K562 (cell line): Measurements from ENCODE around the gene CDPF1. TPM values are rescaled to one million over a fixed set of nuclear protein-coding genes. Genes with fewer than 3 reads are reported as not detected.

ENCODE experiments used
- ATAC-seq: fragments of 200-7000 bp; cut with Tn5 transposase; 3 replicates; pipeline ENCODE4 v1.9.1; 2020; ENCODE audit warnings: moderate library complexity
- BruUV-seq: library from RNA; stranded (reverse); fragments of 400-500 nt; replicated peaks from 2 replicates; lab custom pipeline; 2021; lab: Mats Ljungman, UMichigan
- CTCF ChIA-PET: fragments of 300-600 bp; formaldehyde crosslinking; extraction: SDS; loops from one replicate; lab custom pipeline; 2021; ENCODE audit warnings: low intra/inter-chr PET ratio; lab: Yijun Ruan, JAX
- POLR2A ChIA-PET: fragments of 300-600, 350-650 bp; sonication (Branson Sonifier 250); formaldehyde crosslinking; extraction: SDS; loops from one replicate; lab custom pipeline; 2021; ENCODE audit warnings: antibody characterized with exemption, inconsistent platforms; lab: Yijun Ruan, JAX
- DNase-seq, 4 experiments: peaks; one replicate each; pipeline versions ENCODE4 v3.0.0 to v3.0.0-alpha.2; 2011 to 2018; ENCODE audit warnings: low spot score in 3 of 4, mixed read lengths in 3 of 4; ENCODE audit errors: extremely low read depth in 1 of 4
- FAIRE-seq: peaks from 2 replicates; lab custom pipeline; 2011; peaks lifted over from hg19 to GRCh38; lab: Jason Lieb, UNC
- H2AFZ ChIP-seq: 2 replicates; pipeline ENCODE4 v1.6.0; 2011; ENCODE audit warnings: low read depth, low read length, control low read depth, inconsistent platforms
- H3K27ac ChIP-seq: fragments of 200-600 bp; 3 replicates; pipeline ENCODE4 v1.8.0; 2011; ENCODE audit warnings: low read depth, mild to moderate bottlenecking, control low read depth, inconsistent platforms, low read length, moderate library complexity, mixed read lengths; ENCODE audit errors: extremely low read depth
- H3K27me3 ChIP-seq, 2 experiments: fragments of 300-600 bp in 1 of 2; 2 replicates in 1 of 2; 3 replicates in 1 of 2; pipeline versions ENCODE4 v1.6.0 to v1.8.0; 2011; ENCODE audit warnings: inconsistent platforms in 2 of 2, low read length in 2 of 2, mild to moderate bottlenecking in 1 of 2, mixed read lengths in 1 of 2, moderate library complexity in 1 of 2; ENCODE audit not compliant: control insufficient read depth in 2 of 2, insufficient read depth in 2 of 2
- H3K36me3 ChIP-seq: fragments of 300-600 bp; 3 replicates; pipeline ENCODE4 v1.8.0; 2011; ENCODE audit warnings: mild to moderate bottlenecking, low read length, inconsistent platforms; ENCODE audit not compliant: control insufficient read depth, insufficient read depth
- H3K4me1 ChIP-seq, 2 experiments: fragments of 200-600 bp in 1 of 2; replicated peaks in 1 of 2; 2 replicates in 1 of 2; 3 replicates in 1 of 2; pipeline versions ENCODE4 v1.5.1 to v1.8.0; 2011; ENCODE audit warnings: inconsistent platforms in 2 of 2, low read length in 2 of 2, mild to moderate bottlenecking in 1 of 2, mixed read lengths in 1 of 2, moderate library complexity in 1 of 2; ENCODE audit not compliant: control insufficient read depth in 2 of 2, insufficient read depth in 2 of 2
- H3K4me2 ChIP-seq: 2 replicates; pipeline ENCODE4 v1.6.1; 2011; ENCODE audit warnings: low read length, control low read depth, inconsistent platforms, mixed read lengths; ENCODE audit not compliant: insufficient read depth
- H3K4me3 ChIP-seq: fragments of 200-600 bp; sonication (generic), shearing (Covaris generic); 2 replicates; pipeline ENCODE4 v1.5.1; 2016; ENCODE audit warnings: control low read depth, inconsistent platforms
- H3K79me2 ChIP-seq: fragments of 200-600 bp; 3 replicates; pipeline ENCODE4 v1.8.0; 2011; ENCODE audit warnings: low read length, inconsistent platforms; ENCODE audit not compliant: control insufficient read depth, insufficient read depth
- H3K9ac ChIP-seq, 2 experiments: 2 replicates each; pipeline versions ENCODE4 v1.6.0 to v1.6.1; 2011; ENCODE audit warnings: low read depth in 2 of 2, low read length in 2 of 2, control low read depth in 1 of 2, inconsistent platforms in 1 of 2, mild to moderate bottlenecking in 1 of 2, mixed read lengths in 1 of 2; ENCODE audit not compliant: insufficient read depth in 1 of 2
- H3K9me1 ChIP-seq: one replicate; pipeline ENCODE4 v1.6.0; 2011; ENCODE audit warnings: inconsistent platforms, mild to moderate bottlenecking, low read length, moderate library complexity; ENCODE audit not compliant: control insufficient read depth, insufficient read depth
- H3K9me3 ChIP-seq: replicated peaks from 2 replicates; pipeline ENCODE4 v1.5.1; 2011; ENCODE audit warnings: low read depth, low read length, inconsistent platforms; ENCODE audit not compliant: control insufficient read depth, insufficient read depth
- H4K20me1 ChIP-seq: replicated peaks from 2 replicates; pipeline ENCODE4 v1.6.1; 2011; ENCODE audit warnings: low read length, inconsistent platforms, mixed read lengths; ENCODE audit not compliant: control insufficient read depth, insufficient read depth
- C11orf30 ChIP-seq: fragments of 450-650 bp; IDR thresholded peaks from 2 replicates; pipeline ENCODE4 v1.6.1; 2016; ENCODE audit warnings: low read depth, mild to moderate bottlenecking
- CREBBP ChIP-seq: IDR thresholded peaks from one replicate; pipeline ENCODE4 v1.6.1; 2012; ENCODE audit warnings: low read depth, mild to moderate bottlenecking, control low read depth, inconsistent platforms, low read length
- HSF4 ChIP-seq: fragments of 250-450 bp; sonication (Bioruptor Pico); IDR thresholded peaks from 2 replicates; pipeline ENCODE4 v2.1.2; 2022; ENCODE audit warnings: mild to moderate bottlenecking, moderate library complexity, borderline replicate concordance
- LARP7 ChIP-seq: fragments of 450-650 bp; IDR thresholded peaks from 2 replicates; pipeline ENCODE4 v1.6.1; 2016
- LCOR ChIP-seq: sonication (generic); formaldehyde crosslinking; IDR thresholded peaks from 2 replicates; pipeline ENCODE4 v1.8.0; 2022; ENCODE audit warnings: mild to moderate bottlenecking, missing genetic modification reagents
- NUFIP1 ChIP-seq: fragments of 450-650 bp; IDR thresholded peaks from 2 replicates; pipeline ENCODE4 v1.6.1; 2018; ENCODE audit not compliant: partially characterized antibody
- PHTF2 ChIP-seq: fragments of 250-450 bp; sonication (Bioruptor Pico); IDR thresholded peaks from 2 replicates; pipeline ENCODE4 v1.5.0; 2021; ENCODE audit warnings: mild to moderate bottlenecking
- U2AF1 ChIP-seq: fragments of 200-400 bp; formaldehyde crosslinking; optimal IDR thresholded peaks from 2 replicates; pipeline ENCODE3; 2017; ENCODE audit warnings: mild to moderate bottlenecking, low read depth, low read length, moderate library complexity
- XRCC3 ChIP-seq: fragments of 450-650 bp; IDR thresholded peaks from 2 replicates; pipeline ENCODE4 v1.6.1; 2017; ENCODE audit warnings: mild to moderate bottlenecking, moderate library complexity
- ZNF384 ChIP-seq: IDR thresholded peaks from 2 replicates; pipeline ENCODE4 v1.6.1; 2012; ENCODE audit warnings: low read depth, low read length, improper control_type of control experiment
- ZNF408 ChIP-seq: fragments of 250-450 bp; sonication (Bioruptor Pico); IDR thresholded peaks from 2 replicates; pipeline ENCODE4 v1.4.0; 2020; ENCODE audit warnings: low read depth, mild to moderate bottlenecking, moderate library complexity
- WGBS: fragments of 100-300 bp; shearing (Covaris generic); methylation state at CpG from one replicate; pipeline ENCODE4 v1.1.6; 2016; ENCODE audit warnings: low coverage, mixed read lengths; ENCODE audit not compliant: insufficient coverage; ENCODE audit errors: missing lambda C conversion rate; 5-methylcytosine and 5-hydroxymethylcytosine counted together
- in situ Hi-C: fragments of 300-500 bp; cut with MboI; formaldehyde crosslinking; loops from 4 replicates; pipeline ENCODE4 v1.15.0; 2018; ENCODE audit warnings: inconsistent platforms, mixed read lengths
- intact Hi-C: fragments of 100-400 bp; cut with micrococcal nuclease; formaldehyde crosslinking; loops from 2 replicates; pipeline ENCODE4 v1.14.2; 2022
- polyA plus RNA-seq, 8 experiments: library from polyadenylated mRNA; depleted of rRNA in 4 of 8; stranded (reverse) in 5 of 8; unstranded in 3 of 8; fragments of >200 nt; fragmentation: Nextera tagmentation in 2 of 8; fragmentation: Illumina TruSeq in 1 of 8; extraction: Ambion mirVana in 2 of 8; extraction: Trizol in 1 of 8; gene quantifications; 2 replicates each; pipeline versions ENCODE4 v1.2.1 to v1.2.3, GENCODE V29; 2011 to 2014; ENCODE audit warnings: inconsistent platforms in 1 of 8, missing spikeins in 1 of 8
- total RNA-seq, 7 experiments: library from RNA; depleted of rRNA in 6 of 7; stranded (reverse); fragments of >200 nt in 6 of 7; fragmentation: Illumina TruSeq in 2 of 7; extraction: Trizol in 2 of 7; gene quantifications; 2 replicates each; pipeline versions ENCODE4 v1.2.1 to v1.2.3, GENCODE V29; 2011 to 2021; ENCODE audit warnings: low replicate concordance in 1 of 7
- TF ChIP-seq, protein P1 (sequence below): fragments of 450-650 bp; formaldehyde crosslinking; IDR thresholded peaks from 2 replicates; pipeline ENCODE4 v1.4.0; 2022; ENCODE audit warnings: missing genetic modification characterization

The CDPF1 gene
- total and polyA plus RNA-seq, 9 of the 15 experiments (the other 6 are each of a cell fraction or from before 2014, with no cell fraction given), result 0.84 to 19.5 (median 9.1) TPM

- H3K27me3 ChIP-seq, result no peaks in the 10 kb centered on the region
- no peak for FAIRE-seq
- H3K36me3 ChIP-seq, result no peaks in the 10 kb centered on the region
- POLR2A ChIA-PET, result interaction anchor here (0.6 kb wide), 1 partner anchor 293 kb away, joined by 3 read pairs; no protein-coding TSS in a partner anchor
- no peak overlapping the region for H3K4me3 ChIP-seq
- no peak overlapping the region for H2AFZ ChIP-seq
- no peak overlapping the region for H3K9ac ChIP-seq
- intact Hi-C loops (no loop called here), in situ Hi-C loops (no loop called here)
- 66% methylated on average over 13 of the region's 13 CpGs for WGBS
- TF ChIP-seq LARP7 (no peak), CREBBP (no peak), LCOR (CRISPR knock-in tag) (no peak), PHTF2 (CRISPR knock-in tag) (no peak), XRCC3 (no peak), C11orf30 (no peak), U2AF1 (no peak), ZNF384 (no peak), ZNF408 (CRISPR knock-in tag) (no peak), NUFIP1 (no peak), HSF4 (no peak)
- TF ChIP-seq, protein P1, sequence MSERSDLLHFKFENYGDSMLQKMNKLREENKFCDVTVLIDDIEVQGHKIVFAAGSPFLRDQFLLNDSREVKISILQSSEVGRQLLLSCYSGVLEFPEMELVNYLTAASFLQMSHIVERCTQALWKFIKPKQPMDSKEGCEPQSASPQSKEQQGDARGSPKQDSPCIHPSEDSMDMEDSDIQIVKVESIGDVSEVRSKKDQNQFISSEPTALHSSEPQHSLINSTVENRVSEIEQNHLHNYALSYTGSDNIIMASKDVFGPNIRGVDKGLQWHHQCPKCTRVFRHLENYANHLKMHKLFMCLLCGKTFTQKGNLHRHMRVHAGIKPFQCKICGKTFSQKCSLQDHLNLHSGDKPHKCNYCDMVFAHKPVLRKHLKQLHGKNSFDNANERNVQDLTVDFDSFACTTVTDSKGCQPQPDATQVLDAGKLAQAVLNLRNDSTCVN (CRISPR knock-in tag), result no peak
- DNase-seq, result no peak
- no peaks in the 10 kb centered on the region for H3K9me1 ChIP-seq
- H3K4me1 ChIP-seq, result peaks cover 9 to 13% of the 10 kb centered on the region in 2 experiments; a peak in 4 of 5 replicates
- no peak overlapping the region for H3K4me2 ChIP-seq
- BruUV-seq, result no TSS peak
- no peaks in the 10 kb centered on the region for H4K20me1 ChIP-seq
- H3K9me3 ChIP-seq, result no peaks in the 10 kb centered on the region
- no peak for ATAC-seq
- CTCF ChIA-PET, result no interaction called here
- H3K79me2 ChIP-seq, result no peaks in the 10 kb centered on the region
- H3K27ac ChIP-seq, result no peak overlapping the region
Observed at GRCh38 chr22:46230262-46230901, 19.7 kb downstream of the CDPF1 start.
